ENCODE results near the gene UNC5CL.

UNC5CL gene

GRCh38 chr6:41050536-41050935 lies 11.5 kb upstream of the UNC5CL start:
- Mint-ChIP-seq H3K4me3 (no peak overlapping the region), H3K27ac (no peak overlapping the region), H3K4me1 (ENCODE audit: low read depth) (peaks cover 16% of the 10 kb centered on the region), H3K27me3 (no peaks in the 10 kb centered on the region), H3K9me3 (no peaks in the 10 kb centered on the region), H3K36me3 (ENCODE audit: low read depth) (peaks cover 11% of the 10 kb centered on the region)

DNA sequence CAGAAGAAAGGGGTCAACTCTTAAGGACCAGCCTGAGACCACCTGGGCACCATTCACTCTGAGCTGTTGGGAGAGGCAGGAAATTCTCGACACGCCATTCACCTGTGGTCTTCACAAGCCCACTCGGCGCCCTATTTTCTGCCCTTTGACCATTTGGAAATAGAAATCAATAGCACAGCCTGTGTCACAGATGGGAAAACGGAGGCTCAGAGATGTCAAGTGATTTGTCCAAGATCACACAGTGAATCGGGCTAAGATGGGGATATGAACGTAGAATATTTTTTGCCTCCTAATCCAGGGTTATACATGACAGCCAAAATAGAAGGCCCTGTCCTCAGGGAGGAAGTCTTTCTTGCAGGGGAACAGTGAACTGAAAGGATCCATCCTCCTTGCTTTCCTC lies 10.9 kb upstream of the UNC5CL start:
- Mint-ChIP-seq H3K4me1 (ENCODE audit: low read depth) (peaks cover 16% of the 10 kb centered on the region), H3K4me3 (no peak overlapping the region), H3K9me3 (no peaks in the 10 kb centered on the region), H3K27me3 (no peaks in the 10 kb centered on the region), H3K27ac (no peak overlapping the region), H3K36me3 (ENCODE audit: low read depth) (peaks cover 10% of the 10 kb centered on the region)

GRCh38 chr6:41049521-41049920 lies 10.5 kb upstream of the UNC5CL start:
- H3K9me3 Mint-ChIP-seq, result no peaks in the 10 kb centered on the region
- H3K4me1 Mint-ChIP-seq (ENCODE audit: low read depth), result peaks cover 16% of the 10 kb centered on the region
- no peak overlapping the region for H3K27ac Mint-ChIP-seq
- no peaks in the 10 kb centered on the region for H3K27me3 Mint-ChIP-seq
- H3K4me3 Mint-ChIP-seq, result no peak overlapping the region
- peaks cover 10% of the 10 kb centered on the region for H3K36me3 Mint-ChIP-seq (ENCODE audit: low read depth)

- H3K36me3 Mint-ChIP-seq (ENCODE audit: low read depth), result peaks cover 10% of the 10 kb centered on the region
- no peaks in the 10 kb centered on the region for H3K27me3 Mint-ChIP-seq
- no peak overlapping the region for H3K4me3 Mint-ChIP-seq
- H3K4me1 Mint-ChIP-seq (ENCODE audit: low read depth), result peaks cover 16% of the 10 kb centered on the region
- no peaks in the 10 kb centered on the region for H3K9me3 Mint-ChIP-seq
- H3K27ac Mint-ChIP-seq, result no peak overlapping the region
These were observed 9.0 kb upstream of the UNC5CL start for GRCh38 chr6:41047745-41048732.

- peaks cover 10% of the 10 kb centered on the region for H3K36me3 Mint-ChIP-seq (ENCODE audit: low read depth)
- H3K27ac Mint-ChIP-seq, result no peak overlapping the region
- H3K4me3 Mint-ChIP-seq, result no peak overlapping the region
- H3K4me1 Mint-ChIP-seq (ENCODE audit: low read depth), result peaks cover 10% of the 10 kb centered on the region
- H3K9me3 Mint-ChIP-seq, result no peaks in the 10 kb centered on the region
- no peaks in the 10 kb centered on the region for H3K27me3 Mint-ChIP-seq
These were observed 8.3 kb upstream of the UNC5CL start for GRCh38 chr6:41047306-41047705.

- Mint-ChIP-seq H3K9me3 (no peaks in the 10 kb centered on the region), H3K4me1 (ENCODE audit: low read depth) (no peaks in the 10 kb centered on the region), H3K27ac (no peak overlapping the region), H3K27me3 (no peaks in the 10 kb centered on the region), H3K4me3 (no peak overlapping the region), H3K36me3 (ENCODE audit: low read depth) (peaks cover 4% of the 10 kb centered on the region)
These were observed 7.1 kb upstream of the UNC5CL start for GRCh38 chr6:41046084-41046483.

DNA sequence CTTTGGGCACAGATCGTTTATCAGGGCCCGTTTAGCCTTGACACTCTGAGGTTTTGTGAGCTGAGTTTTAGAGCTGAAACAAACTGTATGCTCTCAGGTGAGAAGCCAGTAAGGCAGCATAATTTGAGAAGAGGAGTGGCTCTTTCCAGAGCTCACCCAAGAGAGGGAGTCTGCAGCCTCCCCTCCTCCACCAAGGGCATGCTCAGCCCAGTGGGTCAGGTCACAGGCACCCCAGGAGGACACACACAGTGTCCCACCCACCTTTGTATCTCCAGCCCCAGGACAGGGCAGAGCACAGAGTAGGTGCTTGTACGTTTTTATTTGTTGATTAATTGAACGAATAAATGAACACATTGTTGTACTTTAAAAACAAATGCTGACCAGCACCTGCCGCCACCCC lies 6.6 kb upstream of the UNC5CL start:
- Mint-ChIP-seq H3K4me1 (ENCODE audit: low read depth) (peaks cover 3% of the 10 kb centered on the region), H3K9me3 (no peaks in the 10 kb centered on the region), H3K36me3 (ENCODE audit: low read depth) (peaks cover 4% of the 10 kb centered on the region), H3K27ac (no peak overlapping the region), H3K4me3 (no peak overlapping the region), H3K27me3 (no peaks in the 10 kb centered on the region)

DNA sequence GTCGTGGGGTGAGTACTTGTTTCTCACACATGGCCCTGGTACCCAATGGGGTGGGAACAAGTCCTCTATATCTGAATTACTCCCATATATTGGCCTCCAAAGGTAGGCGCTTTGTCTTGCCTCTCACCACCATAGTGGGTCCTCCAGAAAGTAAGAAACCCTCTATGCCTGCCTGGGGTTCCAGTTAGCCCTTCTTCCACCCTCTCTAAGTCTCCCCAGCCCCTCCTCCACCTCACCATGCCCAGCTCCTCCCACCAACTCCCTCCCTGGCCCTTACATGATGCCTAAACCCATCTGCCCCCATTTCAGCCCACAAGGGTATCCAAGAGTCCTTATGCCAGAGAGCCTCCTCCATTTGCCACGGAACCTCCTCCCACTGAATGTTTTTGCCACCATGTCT lies 4.1 kb upstream of the UNC5CL start:
- Mint-ChIP-seq H3K4me1 (ENCODE audit: low read depth) (peaks cover 3% of the 10 kb centered on the region), H3K36me3 (ENCODE audit: low read depth) (peaks cover 4% of the 10 kb centered on the region), H3K9me3 (no peaks in the 10 kb centered on the region), H3K27me3 (no peaks in the 10 kb centered on the region), H3K4me3 (no peak overlapping the region), H3K27ac (no peak overlapping the region)

DNA sequence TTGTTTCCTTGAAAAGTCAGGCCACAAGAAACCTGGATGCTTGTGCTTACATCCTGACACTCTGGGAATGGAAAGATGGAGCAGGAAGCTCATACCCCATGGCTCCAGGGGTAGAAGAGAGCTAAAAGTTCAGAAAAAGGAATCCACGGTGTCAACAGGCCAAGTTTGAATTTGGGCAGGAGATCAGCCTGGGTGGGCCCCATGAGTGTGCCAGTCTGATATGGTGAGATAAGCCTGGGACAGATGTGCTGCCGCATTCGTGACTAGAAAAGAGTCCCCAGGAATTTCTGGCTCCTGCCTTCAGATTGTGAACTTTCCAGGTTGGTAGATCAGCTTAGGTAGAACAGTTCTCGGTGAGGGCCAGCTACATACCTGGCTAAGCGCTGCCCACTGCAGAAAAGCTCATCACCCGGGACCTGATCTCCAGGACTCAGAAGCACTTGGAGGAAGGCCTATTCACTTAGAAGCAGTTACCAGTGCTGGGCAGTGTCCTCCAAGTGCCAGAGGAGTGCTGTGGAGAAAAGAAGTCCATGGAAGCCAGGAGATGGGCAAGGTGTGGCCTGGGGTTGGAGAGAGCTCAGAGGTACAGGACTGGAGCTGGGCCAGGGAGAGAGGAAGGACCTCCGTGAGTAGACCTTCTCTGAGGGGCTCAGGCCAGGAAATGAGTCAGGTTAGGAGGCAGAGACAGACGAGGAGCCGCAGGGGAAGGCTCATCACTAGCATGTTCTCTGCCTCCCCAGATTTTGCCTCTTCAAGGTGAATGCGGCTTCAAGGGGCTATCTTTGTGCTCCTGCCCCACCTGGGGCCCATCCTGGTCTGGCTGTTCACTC lies 3.4 kb upstream of the UNC5CL start, which contains the start of gene TSPO2:
Gene TSPO2 (plus strand): TSS at position 242 of the 830 bp plus-strand sequence. CDS start 519 bp downstream, at position 761.
- Mint-ChIP-seq H3K4me3 (no peak within 1 kb of the TSS), H3K36me3 (ENCODE audit: low read depth) (peaks cover 4% of the 10 kb centered on the region), H3K27ac (no peak within 1 kb of the TSS), H3K4me1 (ENCODE audit: low read depth) (peaks cover 3% of the 10 kb centered on the region), H3K27me3 (no peaks in the 10 kb centered on the region), H3K9me3 (no peaks in the 10 kb centered on the region)

DNA sequence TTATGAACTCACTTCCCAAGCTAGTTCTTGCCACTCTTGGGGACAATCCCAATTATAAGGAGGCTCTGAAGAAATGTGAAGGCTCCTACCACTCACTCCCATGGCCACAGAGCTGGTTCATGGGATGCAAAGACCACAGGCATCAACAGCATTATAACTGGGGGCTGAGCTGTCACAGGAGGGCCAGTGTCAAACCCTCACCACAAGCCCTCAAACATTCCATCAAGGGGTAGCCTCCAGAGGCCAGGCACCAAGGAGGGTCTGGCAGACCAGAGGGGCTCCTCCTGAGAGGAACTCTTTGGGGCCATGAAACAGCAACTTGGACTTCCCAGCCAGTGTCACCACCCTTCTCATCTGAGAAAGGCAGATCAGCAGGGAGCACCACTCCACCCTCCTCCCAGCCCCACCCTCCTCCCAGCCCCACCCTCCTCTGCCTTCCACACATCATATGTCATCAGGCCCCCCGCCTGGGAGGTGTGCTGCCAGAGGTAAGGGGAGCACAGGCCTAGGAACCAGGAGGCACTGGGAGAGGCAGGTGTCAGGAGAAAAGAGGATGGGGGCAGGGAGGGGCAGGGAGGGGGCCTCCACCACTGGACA lies 2.0 kb upstream of the UNC5CL start:
- H3K27me3 Mint-ChIP-seq, result no peaks in the 10 kb centered on the region
- H3K36me3 Mint-ChIP-seq (ENCODE audit: low read depth), result peaks cover 4% of the 10 kb centered on the region
- H3K27ac Mint-ChIP-seq, result no peak overlapping the region
- peaks cover 3% of the 10 kb centered on the region for H3K4me1 Mint-ChIP-seq (ENCODE audit: low read depth)
- no peak overlapping the region for H3K4me3 Mint-ChIP-seq
- no peaks in the 10 kb centered on the region for H3K9me3 Mint-ChIP-seq

- no peaks in the 10 kb centered on the region for H3K9me3 Mint-ChIP-seq
- H3K4me3 Mint-ChIP-seq, result no peak overlapping the region
- H3K27ac Mint-ChIP-seq, result no peak overlapping the region
- no peaks in the 10 kb centered on the region for H3K27me3 Mint-ChIP-seq
- peaks cover 3% of the 10 kb centered on the region for H3K4me1 Mint-ChIP-seq (ENCODE audit: low read depth)
- H3K36me3 Mint-ChIP-seq (ENCODE audit: low read depth), result peaks cover 4% of the 10 kb centered on the region
These were observed 1.3 kb upstream of the UNC5CL start for GRCh38 chr6:41040101-41040939.

GRCh38 chr6:41038205-41038604 lies 816 bp downstream of the UNC5CL start:
- Mint-ChIP-seq H3K9me3 (no peaks in the 10 kb centered on the region), H3K27ac (no peak overlapping the region), H3K4me3 (no peak overlapping the region), H3K27me3 (no peaks in the 10 kb centered on the region), H3K36me3 (ENCODE audit: low read depth) (peaks cover 4% of the 10 kb centered on the region), H3K4me1 (ENCODE audit: low read depth) (peaks cover 3% of the 10 kb centered on the region)

GRCh38 chr6:41037107-41037900 lies 1.7 kb downstream of the UNC5CL start:
- H3K4me1 Mint-ChIP-seq (ENCODE audit: low read depth), result peaks cover 3% of the 10 kb centered on the region
- no peak overlapping the region for H3K4me3 Mint-ChIP-seq
- no peak overlapping the region for H3K27ac Mint-ChIP-seq
- no peaks in the 10 kb centered on the region for H3K27me3 Mint-ChIP-seq
- no peaks in the 10 kb centered on the region for H3K9me3 Mint-ChIP-seq
- H3K36me3 Mint-ChIP-seq (ENCODE audit: low read depth), result peaks cover 4% of the 10 kb centered on the region

Data from stimulated activated naive CD8-positive, alpha-beta T cell treated with anti-CD3 and anti-CD28 coated beads, Interleukin-15, Interleukin-2, amounts not matched to agents 100 ng/mL and 50 ng/mL, for 24 hours (primary cell).